ENCODE results near the gene SFRP4. TPM values are rescaled to one million over a fixed set of nuclear protein-coding genes. Genes with fewer than 3 reads are reported as not detected.

SFRP4 gene
- total RNA-seq, 1 donor from 2014 or later = 1.0 TPM

DNA sequence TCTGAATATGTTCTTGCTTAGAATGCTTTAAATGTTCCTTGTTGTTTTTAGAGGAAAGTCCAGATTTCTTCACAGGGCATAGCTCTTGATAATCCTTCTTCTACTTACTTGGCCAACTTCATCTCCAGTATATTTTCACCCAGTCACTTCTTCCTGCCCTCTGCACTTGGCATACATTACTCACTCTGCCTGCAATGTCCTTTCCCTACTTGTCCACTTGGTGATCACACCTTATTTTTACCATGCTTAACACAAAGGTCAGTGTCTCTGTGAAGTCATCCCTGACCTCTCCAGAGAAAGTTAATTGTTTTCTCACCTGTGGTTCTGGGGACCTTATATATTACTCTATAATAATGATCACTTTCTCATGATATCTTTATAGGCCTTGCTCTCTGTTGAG is 23.3 kb downstream of the SFRP4 start:
- DNase-seq = no peak
- intact Hi-C loops (cut with micrococcal nuclease) = no loop called here
- ATAC-seq = no peak

DNA sequence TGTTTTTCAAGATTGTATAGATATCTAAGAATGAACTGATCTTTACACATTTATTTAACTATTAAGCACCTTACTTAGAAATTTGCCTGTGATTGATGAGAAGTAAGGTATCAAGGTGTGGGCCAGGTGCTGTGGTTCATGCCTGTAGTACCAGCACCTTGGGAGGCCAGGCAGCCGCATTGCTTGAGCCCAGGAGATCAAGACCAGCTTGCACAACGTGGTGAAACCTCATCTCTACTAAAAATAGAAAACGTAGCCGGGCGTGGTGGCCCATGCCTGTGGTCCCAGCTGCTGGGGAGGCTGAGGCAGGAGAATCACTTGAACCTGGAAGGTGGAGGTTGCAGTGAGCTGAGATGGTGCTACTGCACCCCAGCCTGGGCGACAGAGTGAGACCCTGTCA is 34.5 kb downstream of the SFRP4 start:
- intact Hi-C loops (cut with micrococcal nuclease) = no loop called here
- no peak for ATAC-seq
- DNase-seq = no peak

Other genes with a start within 250 kb of the SFRP4 start
- 0.64 TPM for gene GPR141, start 233.1 kb downstream of the SFRP4 start, total RNA-seq
- gene NME8, start 68.2 kb downstream of the SFRP4 start, total RNA-seq = not detected
- 36.7 TPM for gene EPDR1, start 3.8 kb upstream of the SFRP4 start, total RNA-seq